ENCODE data around the gene AKT1S1. TPM values are rescaled to one million over a fixed set of nuclear protein-coding genes. Genes with fewer than 3 reads are reported as not detected.

Gene AKT1S1
- total RNA-seq, 1 donor from 2014 or later = 59.7 TPM

GRCh38 chr19:49887665-49888509 lies 10.7 kb upstream of the AKT1S1 start:
- H3K4me1 Mint-ChIP-seq (ENCODE audit: unreplicated experiment) = peaks cover 8% of the 10 kb centered on the region
- no peak for DNase-seq (ENCODE audit: extremely low spot score, unreplicated experiment)
- H3K4me3 Mint-ChIP-seq (ENCODE audit: unreplicated experiment) = no peak overlapping the region
- H3K9me3 Mint-ChIP-seq (ENCODE audit: unreplicated experiment) = no peaks in the 10 kb centered on the region
- peaks cover 6% of the 10 kb centered on the region for H3K27me3 Mint-ChIP-seq (ENCODE audit: unreplicated experiment)
- peaks cover 16% of the 10 kb centered on the region for H3K36me3 Mint-ChIP-seq (ENCODE audit: unreplicated experiment)
- no peak overlapping the region for H3K27ac Mint-ChIP-seq (ENCODE audit: unreplicated experiment)
- TF ChIP-seq CTCF (IDR thresholded peaks at IDR 0.05) = no peak

- Mint-ChIP-seq H3K4me1 (ENCODE audit: unreplicated experiment) (peaks cover 8% of the 10 kb centered on the region), H3K9me3 (ENCODE audit: unreplicated experiment) (no peaks in the 10 kb centered on the region), H3K36me3 (ENCODE audit: unreplicated experiment) (peaks cover 21% of the 10 kb centered on the region), H3K4me3 (ENCODE audit: unreplicated experiment) (no peak overlapping the region), H3K27ac (ENCODE audit: unreplicated experiment) (no peak overlapping the region), H3K27me3 (ENCODE audit: unreplicated experiment) (peaks cover 2% of the 10 kb centered on the region)
- no peak for TF ChIP-seq CTCF (IDR thresholded peaks at IDR 0.05)
- no peak for DNase-seq (ENCODE audit: extremely low spot score, unreplicated experiment)
Measured at GRCh38 chr19:49887037-49887664, 10.0 kb upstream of the AKT1S1 start.

GRCh38 chr19:49884760-49885159 lies 7.6 kb upstream of the AKT1S1 start:
- Mint-ChIP-seq H3K36me3 (ENCODE audit: unreplicated experiment) (peaks cover 38% of the 10 kb centered on the region), H3K4me3 (ENCODE audit: unreplicated experiment) (no peak overlapping the region), H3K9me3 (ENCODE audit: unreplicated experiment) (no peaks in the 10 kb centered on the region), H3K4me1 (ENCODE audit: unreplicated experiment) (peaks cover 2% of the 10 kb centered on the region), H3K27me3 (ENCODE audit: unreplicated experiment) (no peaks in the 10 kb centered on the region), H3K27ac (ENCODE audit: unreplicated experiment) (no peak overlapping the region)
- no peak for DNase-seq (ENCODE audit: extremely low spot score, unreplicated experiment)
- TF ChIP-seq CTCF (IDR thresholded peaks at IDR 0.05) = no peak

- DNase-seq (ENCODE audit: extremely low spot score, unreplicated experiment) = no peak
- TF ChIP-seq CTCF (IDR thresholded peaks at IDR 0.05) = no peak
- Mint-ChIP-seq H3K4me3 (ENCODE audit: unreplicated experiment) (no peak overlapping the region), H3K27me3 (ENCODE audit: unreplicated experiment) (no peaks in the 10 kb centered on the region), H3K27ac (ENCODE audit: unreplicated experiment) (no peak overlapping the region), H3K36me3 (ENCODE audit: unreplicated experiment) (peaks cover 43% of the 10 kb centered on the region), H3K9me3 (ENCODE audit: unreplicated experiment) (no peaks in the 10 kb centered on the region), H3K4me1 (ENCODE audit: unreplicated experiment) (peaks cover 2% of the 10 kb centered on the region)
Measured at GRCh38 chr19:49884109-49884508, 7.0 kb upstream of the AKT1S1 start.

GRCh38 chr19:49883094-49883493 lies 5.9 kb upstream of the AKT1S1 start:
- no peak overlapping the region for H3K4me3 Mint-ChIP-seq (ENCODE audit: unreplicated experiment)
- H3K27ac Mint-ChIP-seq (ENCODE audit: unreplicated experiment) = no peak overlapping the region
- no peaks in the 10 kb centered on the region for H3K27me3 Mint-ChIP-seq (ENCODE audit: unreplicated experiment)
- H3K36me3 Mint-ChIP-seq (ENCODE audit: unreplicated experiment) = peaks cover 46% of the 10 kb centered on the region
- H3K4me1 Mint-ChIP-seq (ENCODE audit: unreplicated experiment) = peaks cover 10% of the 10 kb centered on the region
- no peak for DNase-seq (ENCODE audit: extremely low spot score, unreplicated experiment)
- H3K9me3 Mint-ChIP-seq (ENCODE audit: unreplicated experiment) = no peaks in the 10 kb centered on the region
- no peak for TF ChIP-seq CTCF (IDR thresholded peaks at IDR 0.05)
